NT2/D1 (cell line): ENCODE data around the gene PLCXD1.

Source experiments
- DNase-seq: peaks from one replicate; pipeline ENCODE4 v3.0.0-alpha.2; 2011; ENCODE audit warnings: low read depth, low spot score
- H3K27me3 ChIP-seq: 2 replicates; pipeline ENCODE4 v1.6.0; 2011; ENCODE audit warnings: mild to moderate bottlenecking; ENCODE audit not compliant: insufficient read length, insufficient read depth
- H3K36me3 ChIP-seq: 2 replicates; pipeline ENCODE4 v1.6.1; 2011; ENCODE audit warnings: mild to moderate bottlenecking, low read length, mixed read lengths; ENCODE audit not compliant: insufficient read depth, insufficient read length
- H3K4me1 ChIP-seq: 2 replicates; pipeline ENCODE4 v1.5.1; 2011; ENCODE audit not compliant: insufficient read depth, insufficient read length
- H3K4me3 ChIP-seq: 2 replicates; pipeline ENCODE4 v1.5.1; 2011; ENCODE audit warnings: low read depth; ENCODE audit not compliant: insufficient read length
- H3K9ac ChIP-seq: 2 replicates; pipeline ENCODE4 v1.6.0; 2011; ENCODE audit warnings: low read depth; ENCODE audit not compliant: insufficient read length
- H3K9me3 ChIP-seq: 2 replicates; pipeline ENCODE4 v1.5.1; 2011; ENCODE audit warnings: mild to moderate bottlenecking, low read length; ENCODE audit not compliant: insufficient read depth
- SUZ12 ChIP-seq: IDR thresholded peaks from 2 replicates; pipeline ENCODE4 v1.6.1; 2011; ENCODE audit not compliant: insufficient read length, insufficient read depth; ENCODE audit errors: extremely low read depth
- YY1 ChIP-seq: IDR thresholded peaks from 2 replicates; pipeline ENCODE4 v1.6.1; 2011; ENCODE audit not compliant: insufficient read length, insufficient read depth
- ZNF274 ChIP-seq: IDR thresholded peaks from 2 replicates; pipeline ENCODE4 v1.6.1; 2011; ENCODE audit warnings: mild to moderate bottlenecking, low read depth, low read length

Gene PLCXD1

DNA sequence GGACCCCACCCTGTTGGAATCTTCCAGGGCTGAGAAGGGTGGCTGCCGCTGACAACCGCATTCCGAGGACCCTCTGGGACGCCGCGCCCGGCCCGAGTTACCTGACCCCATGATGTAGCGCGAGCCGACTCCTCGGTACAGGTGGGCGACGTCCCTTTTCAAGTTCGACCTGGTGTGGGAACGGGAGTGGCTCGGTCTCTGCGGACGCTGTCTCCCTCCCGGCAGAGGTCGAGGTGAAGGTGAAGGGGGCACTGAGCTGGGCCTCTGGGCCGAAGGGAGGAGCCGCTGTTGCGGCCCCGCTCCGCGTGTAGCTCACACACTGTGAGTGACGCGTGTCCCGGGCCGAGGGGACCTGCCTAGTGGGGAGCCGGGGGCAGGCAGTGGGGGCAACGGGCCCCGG, 32.9 kb downstream of the PLCXD1 start:
- H3K36me3 ChIP-seq: peaks cover 65% of the 10 kb centered on the region

GRCh38 chrX:314781-315595, 33.8 kb downstream of the PLCXD1 start:
- Histone ChIP-seq H3K9ac (no peak overlapping the region), H3K9me3 (no peaks in the 10 kb centered on the region), H3K4me1 (peaks cover 6% of the 10 kb centered on the region), H3K36me3 (peaks cover 60% of the 10 kb centered on the region), H3K4me3 (no peak overlapping the region), H3K27me3 (no peaks in the 10 kb centered on the region)
- TF ChIP-seq ZNF274: no peak
- no peak for TF ChIP-seq SUZ12
- TF ChIP-seq YY1: no peak
- no peak for DNase-seq

More for the DNA sequence above, 32.9 kb downstream of the PLCXD1 start:
- H3K27me3 ChIP-seq: no peaks in the 10 kb centered on the region
- H3K9me3 ChIP-seq: no peaks in the 10 kb centered on the region
- peaks cover 6% of the 10 kb centered on the region for H3K4me1 ChIP-seq
- H3K9ac ChIP-seq: no peak overlapping the region
- no peak overlapping the region for H3K4me3 ChIP-seq
- TF ChIP-seq ZNF274 (no peak), YY1 (no peak), SUZ12 (no peak)
- no peak for DNase-seq

GRCh38 chrX:316351-317325, 35.5 kb downstream of the PLCXD1 start:
- Histone ChIP-seq H3K4me3 (peak overlapping the region; percentile 15), H3K9me3 (no peaks in the 10 kb centered on the region), H3K9ac (no peak overlapping the region), H3K27me3 (no peaks in the 10 kb centered on the region), H3K4me1 (peaks cover 6% of the 10 kb centered on the region), H3K36me3 (peaks cover 48% of the 10 kb centered on the region)
- TF ChIP-seq YY1 (no peak), ZNF274 (no peak), SUZ12 (no peak)
- no peak for DNase-seq

DNA sequence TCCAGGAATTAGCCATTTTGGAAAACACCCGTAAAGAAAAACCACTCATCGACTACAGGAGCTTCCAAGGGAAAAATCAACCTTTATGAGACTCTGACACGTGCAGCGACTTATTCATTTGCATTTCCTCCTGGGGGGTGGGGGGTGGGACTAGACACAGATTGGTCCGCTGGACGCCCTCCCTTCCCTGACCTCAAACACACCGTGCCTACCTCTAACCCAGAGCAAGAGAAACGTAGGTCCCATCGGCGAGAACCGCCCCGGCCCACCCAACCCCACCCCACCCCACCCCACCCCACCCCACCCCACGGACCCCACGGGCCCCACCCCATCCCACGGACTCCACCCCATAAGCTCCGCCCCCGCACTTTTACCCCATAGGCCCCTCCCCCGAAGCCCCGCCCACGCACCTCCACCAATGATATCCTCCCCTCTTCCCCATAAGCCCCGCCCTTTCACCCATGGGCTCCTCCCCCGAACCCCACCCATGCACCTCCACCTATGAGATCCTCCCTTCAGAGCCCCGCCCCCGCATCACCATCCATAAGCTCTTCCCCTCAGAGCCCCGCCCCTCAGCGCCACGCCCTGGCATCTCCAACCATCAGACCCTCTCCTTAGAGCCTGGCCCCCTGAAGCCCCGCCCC, 36.4 kb downstream of the PLCXD1 start:
- no peak for DNase-seq
- Histone ChIP-seq H3K9me3 (no peaks in the 10 kb centered on the region), H3K27me3 (no peaks in the 10 kb centered on the region), H3K4me1 (peaks cover 6% of the 10 kb centered on the region), H3K9ac (no peak overlapping the region), H3K36me3 (peaks cover 39% of the 10 kb centered on the region), H3K4me3 (peak overlapping the region; percentile 15)
- TF ChIP-seq ZNF274: no peak
- no peak for TF ChIP-seq SUZ12
- TF ChIP-seq YY1: no peak

DNA sequence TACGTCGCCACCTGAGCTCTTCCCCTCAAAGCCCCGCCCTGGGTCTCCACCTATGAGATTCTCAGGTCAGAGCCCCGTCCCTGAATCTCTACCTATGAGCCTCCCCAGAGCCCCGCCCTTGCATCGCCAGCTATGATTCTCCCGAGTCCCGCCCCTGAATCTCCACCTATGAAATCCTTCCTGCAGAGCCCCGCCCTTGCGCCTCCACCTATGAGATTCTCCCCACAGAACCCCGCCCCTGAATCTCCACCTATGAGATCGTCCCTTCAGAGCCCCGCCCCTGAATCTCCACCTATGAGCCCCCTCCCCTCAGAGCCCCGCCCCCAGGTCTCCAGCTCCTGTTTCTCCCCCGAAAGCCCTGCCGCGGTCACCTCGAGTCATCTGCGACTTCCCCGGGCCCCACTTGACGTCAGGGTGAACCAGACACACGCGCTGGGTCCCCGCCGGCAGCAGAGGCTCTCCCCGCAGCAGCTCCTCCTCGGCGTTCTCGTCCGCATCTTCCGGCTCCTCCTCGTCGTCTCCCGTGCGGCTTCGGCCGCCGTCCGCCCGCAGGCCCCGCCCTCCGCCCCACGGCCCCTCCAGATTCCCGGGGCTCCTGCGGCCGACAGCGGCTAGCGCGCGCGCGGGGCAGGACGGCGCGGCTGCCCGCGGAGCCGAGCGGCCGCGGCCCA, 37.0 kb downstream of the PLCXD1 start:
- DNase-seq: peak; percentile 99
- Histone ChIP-seq H3K9ac (peak overlapping the region; percentile 90), H3K4me3 (peak overlapping the region; percentile 95), H3K27me3 (no peaks in the 10 kb centered on the region), H3K4me1 (peaks cover 9% of the 10 kb centered on the region), H3K9me3 (no peaks in the 10 kb centered on the region), H3K36me3 (peaks cover 33% of the 10 kb centered on the region)
- no peak for TF ChIP-seq ZNF274
- TF ChIP-seq SUZ12: no peak
- no peak for TF ChIP-seq YY1

DNA sequence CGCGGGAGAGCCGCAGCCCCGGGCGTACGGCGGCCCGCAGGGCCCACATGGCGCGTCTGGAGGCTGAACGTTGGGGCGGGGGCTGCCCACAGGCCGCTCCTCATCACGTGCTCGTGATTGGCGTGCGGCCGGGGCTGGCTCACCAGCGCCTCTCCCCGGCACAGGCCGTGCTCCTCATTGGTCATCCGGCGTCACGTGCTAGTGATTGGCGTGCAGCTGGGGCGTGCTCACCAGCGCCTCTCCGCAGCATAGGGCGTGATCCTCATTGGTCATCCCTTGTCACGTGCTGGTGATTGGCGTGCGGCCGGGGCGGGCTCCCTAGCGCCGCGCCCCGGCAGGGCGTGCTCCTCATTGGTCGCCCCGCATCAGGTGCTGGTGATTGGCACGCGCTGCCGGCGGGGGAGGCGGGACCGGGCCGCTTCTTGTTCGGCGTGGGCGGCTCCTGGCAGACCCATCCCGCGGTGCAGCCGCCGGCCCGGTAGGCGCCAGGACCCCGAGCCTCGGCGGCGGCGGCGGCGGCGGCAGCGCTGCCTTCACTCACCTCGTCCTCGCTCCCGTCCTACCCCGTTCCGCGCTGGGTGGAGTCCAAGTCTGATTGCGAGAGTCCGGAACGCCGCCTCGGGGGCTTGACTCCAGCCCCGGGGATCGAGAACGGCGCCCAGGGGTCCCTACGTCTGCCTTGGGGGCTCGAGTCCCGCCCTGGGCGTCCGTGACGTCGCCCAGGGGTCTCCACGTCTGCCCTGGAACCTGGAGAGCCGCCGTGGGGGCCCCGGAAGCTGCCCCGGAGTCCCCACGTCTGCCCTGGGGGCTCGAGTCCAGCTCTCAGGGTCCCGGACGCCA, 37.8 kb downstream of the PLCXD1 start, which contains the start of gene GTPBP6:
Gene GTPBP6, minus strand, starts transcription at position 58 of the 840 bp plus-strand sequence. Its CDS starts 9 bp downstream, at position 49.
- H3K4me1 ChIP-seq: peaks cover 11% of the 10 kb centered on the region

More for the DNA sequence above, 37.8 kb downstream of the PLCXD1 start, which contains the start of gene GTPBP6:
- Histone ChIP-seq H3K9me3 (no peaks in the 10 kb centered on the region), H3K4me3 (peak within 1 kb of the TSS; percentile 95), H3K27me3 (no peaks in the 10 kb centered on the region), H3K9ac (peak within 1 kb of the TSS; percentile 97), H3K36me3 (peaks cover 25% of the 10 kb centered on the region)
- TF ChIP-seq ZNF274 (no peak), YY1 (no peak), SUZ12 (no peak)
- peak; percentile 99 for DNase-seq
